Activated CD4-positive, alpha-beta T cell treated with anti-CD3 and anti-CD28 coated beads for 4 hours (primary cell): Measurements from ENCODE around the gene RPL41.
"Not testable (repeated sequence)": the region's sequence is repeated elsewhere in the genome, so short reads cannot be mapped to it uniquely, and the experiment has no call there.

Experiments used
- DNase-seq, 2 donors: peaks; one replicate each; pipeline ENCODE4 v3.0.0-alpha.2; 2020

Gene RPL41

GRCh38 chr12:56156464-56157200 lies 40.2 kb downstream of the RPL41 start:
- not testable (repeated sequence) for DNase-seq

GRCh38 chr12:56157201-56158028 lies 41.0 kb downstream of the RPL41 start:
- peak; percentile 39 to 44 for DNase-seq

- peak; percentile 93 for DNase-seq
Observed at GRCh38 chr12:56158029-56158925, 41.8 kb downstream of the RPL41 start, which contains the start of gene MYL6. Gene MYL6 (plus strand): TSS chr12:56158359. CDS start chr12:56158402, 43 bp downstream.

GRCh38 chr12:56158926-56159461 lies 42.6 kb downstream of the RPL41 start:
- DNase-seq, result peak in 1 of 2 donors; percentile 25

GRCh38 chr12:56159482-56160192 lies 43.2 kb downstream of the RPL41 start:
- no peak for DNase-seq

GRCh38 chr12:56160193-56160763 lies 43.8 kb downstream of the RPL41 start:
- DNase-seq, result peak; percentile 53 to 66

- DNase-seq, result no peak
Observed at GRCh38 chr12:56160894-56161689, 44.7 kb downstream of the RPL41 start.

- no peak for DNase-seq
Observed at GRCh38 chr12:56161690-56162351, 45.4 kb downstream of the RPL41 start.

- no peak for DNase-seq
Observed at GRCh38 chr12:56162468-56163290, 46.2 kb downstream of the RPL41 start.

- DNase-seq, result no peak
Observed at GRCh38 chr12:56163533-56164344, 47.3 kb downstream of the RPL41 start.

- no peak for DNase-seq
Observed at GRCh38 chr12:56164345-56164729, 47.9 kb downstream of the RPL41 start.

GRCh38 chr12:56165369-56165768 lies 48.9 kb downstream of the RPL41 start:
- no peak for DNase-seq
